ENCODE results near the gene FBN2. TPM values are rescaled to one million over a fixed set of nuclear protein-coding genes. Genes with fewer than 3 reads are reported as not detected.

Gene FBN2
- total RNA-seq, 1 experiment from 2014 or later = 1.6 TPM

DNA sequence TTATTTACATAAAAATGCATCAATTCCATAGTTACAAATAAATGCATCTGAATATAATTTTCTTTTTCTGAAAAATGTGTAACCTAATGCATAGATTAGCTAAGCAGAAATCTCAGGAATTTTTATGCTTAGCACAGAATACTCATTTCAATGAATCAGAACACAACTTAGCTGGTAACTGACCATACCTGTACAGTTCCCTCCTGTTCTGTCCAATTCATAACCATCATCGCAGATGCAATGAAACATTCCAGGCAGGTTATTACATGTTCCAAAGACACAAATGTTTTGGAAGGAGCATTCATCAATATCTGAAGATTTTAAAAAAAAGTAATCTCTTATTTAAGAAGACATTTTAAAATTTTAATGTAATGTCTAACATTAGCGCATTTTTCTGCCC lies 219.4 kb downstream of the FBN2 start:
- POLR2A ChIA-PET (ENCODE audit: low non-redundant PET) = no interaction called here
- no TSS peak for BruUV-seq (replicated peaks)
- no peak for TF ChIP-seq EZH2 (IDR thresholded peaks at IDR 0.05; ENCODE audit: borderline replicate concordance, low read depth, low read length, poor library complexity, severe bottlenecking)
- TF ChIP-seq, protein P1, sequence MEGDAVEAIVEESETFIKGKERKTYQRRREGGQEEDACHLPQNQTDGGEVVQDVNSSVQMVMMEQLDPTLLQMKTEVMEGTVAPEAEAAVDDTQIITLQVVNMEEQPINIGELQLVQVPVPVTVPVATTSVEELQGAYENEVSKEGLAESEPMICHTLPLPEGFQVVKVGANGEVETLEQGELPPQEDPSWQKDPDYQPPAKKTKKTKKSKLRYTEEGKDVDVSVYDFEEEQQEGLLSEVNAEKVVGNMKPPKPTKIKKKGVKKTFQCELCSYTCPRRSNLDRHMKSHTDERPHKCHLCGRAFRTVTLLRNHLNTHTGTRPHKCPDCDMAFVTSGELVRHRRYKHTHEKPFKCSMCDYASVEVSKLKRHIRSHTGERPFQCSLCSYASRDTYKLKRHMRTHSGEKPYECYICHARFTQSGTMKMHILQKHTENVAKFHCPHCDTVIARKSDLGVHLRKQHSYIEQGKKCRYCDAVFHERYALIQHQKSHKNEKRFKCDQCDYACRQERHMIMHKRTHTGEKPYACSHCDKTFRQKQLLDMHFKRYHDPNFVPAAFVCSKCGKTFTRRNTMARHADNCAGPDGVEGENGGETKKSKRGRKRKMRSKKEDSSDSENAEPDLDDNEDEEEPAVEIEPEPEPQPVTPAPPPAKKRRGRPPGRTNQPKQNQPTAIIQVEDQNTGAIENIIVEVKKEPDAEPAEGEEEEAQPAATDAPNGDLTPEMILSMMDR (conservative IDR thresholded peaks at IDR 0.05; ENCODE audit: low read depth, low read length) = no peak
- H3K9me3 ChIP-seq (ENCODE audit: low read depth, low read length, poor library complexity, severe bottlenecking) = no peaks in the 10 kb centered on the region
- CTCF ChIA-PET = no interaction called here
- no peaks in the 10 kb centered on the region for H3K4me1 ChIP-seq (ENCODE audit: insufficient read depth, low read length, poor library complexity, severe bottlenecking)
- no peaks in the 10 kb centered on the region for H3K36me3 ChIP-seq (ENCODE audit: insufficient read depth, low read length, poor library complexity, severe bottlenecking)
- peaks cover 5% of the 10 kb centered on the region for H3K27me3 ChIP-seq (replicated peaks; ENCODE audit: insufficient read depth, low read depth, low read length, poor library complexity)
- intact Hi-C loops (cut with micrococcal nuclease; ENCODE audit: unreplicated experiment) = no loop called here
- no peak overlapping the region for H3K27ac ChIP-seq (ENCODE audit: low read depth, low read length, poor library complexity, severe bottlenecking)
- DNase-seq (ENCODE audit: low spot score) = no peak
- no peak overlapping the region for H3K4me3 ChIP-seq (ENCODE audit: low read depth, low read length, poor library complexity, severe bottlenecking)

DNA sequence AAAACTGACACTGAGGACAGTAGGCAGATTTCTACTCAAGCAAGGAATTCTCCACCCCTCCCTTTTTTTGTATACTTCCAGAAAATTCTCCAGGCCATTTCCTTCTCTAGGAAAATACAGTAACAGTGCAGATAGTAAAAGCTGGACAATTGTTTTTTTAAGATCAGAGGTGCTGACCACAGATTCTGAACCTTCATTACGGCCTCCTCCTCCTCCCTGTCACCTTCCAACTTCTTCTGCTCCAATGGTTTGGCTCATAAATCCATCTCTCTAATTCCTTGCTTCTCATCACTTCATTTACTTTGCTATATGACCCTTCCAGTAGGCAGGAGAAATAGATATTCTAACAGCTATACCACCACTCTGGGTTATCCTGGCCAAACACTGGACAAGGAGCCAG lies 220.6 kb downstream of the FBN2 start:
- intact Hi-C loops (cut with micrococcal nuclease; ENCODE audit: unreplicated experiment) = no loop called here
- Histone ChIP-seq H3K4me3 (ENCODE audit: low read depth, low read length, poor library complexity, severe bottlenecking) (no peak overlapping the region), H3K27me3 (replicated peaks; ENCODE audit: insufficient read depth, low read depth, low read length, poor library complexity) (peaks cover 6% of the 10 kb centered on the region), H3K4me1 (ENCODE audit: insufficient read depth, low read length, poor library complexity, severe bottlenecking) (no peaks in the 10 kb centered on the region), H3K9me3 (ENCODE audit: low read depth, low read length, poor library complexity, severe bottlenecking) (no peaks in the 10 kb centered on the region), H3K27ac (ENCODE audit: low read depth, low read length, poor library complexity, severe bottlenecking) (no peak overlapping the region), H3K36me3 (ENCODE audit: insufficient read depth, low read length, poor library complexity, severe bottlenecking) (no peaks in the 10 kb centered on the region)
- CTCF ChIA-PET = no interaction called here
- TF ChIP-seq EZH2 (IDR thresholded peaks at IDR 0.05; ENCODE audit: borderline replicate concordance, low read depth, low read length, poor library complexity, severe bottlenecking) = no peak
- TF ChIP-seq, protein P1 (conservative IDR thresholded peaks at IDR 0.05; ENCODE audit: low read depth, low read length) = no peak
- DNase-seq (ENCODE audit: low spot score) = no peak
- POLR2A ChIA-PET (ENCODE audit: low non-redundant PET) = no interaction called here
- BruUV-seq (replicated peaks) = no TSS peak

DNA sequence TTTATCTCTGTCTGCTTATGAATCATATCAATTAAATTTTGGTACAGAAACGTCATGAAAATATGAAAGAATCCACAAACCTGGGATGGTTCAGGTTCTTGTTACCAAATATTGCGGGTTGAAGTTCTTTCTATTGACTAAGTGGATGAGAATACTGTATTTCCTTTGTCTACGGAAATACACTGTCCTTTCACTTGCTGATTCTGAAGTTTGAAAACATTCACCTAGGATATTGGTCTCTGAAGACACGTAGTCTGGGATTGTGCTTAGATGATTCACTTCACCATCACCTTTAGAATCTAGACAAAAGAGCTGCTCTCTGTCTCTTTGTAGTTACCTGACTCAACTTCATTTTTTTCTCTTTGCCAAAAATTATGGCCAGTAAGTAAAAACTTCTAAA lies 222.4 kb downstream of the FBN2 start:
- BruUV-seq (replicated peaks) = no TSS peak

More for the DNA sequence above, 222.4 kb downstream of the FBN2 start:
- H3K27me3 ChIP-seq (replicated peaks; ENCODE audit: insufficient read depth, low read depth, low read length, poor library complexity) = peaks cover 11% of the 10 kb centered on the region
- no peaks in the 10 kb centered on the region for H3K36me3 ChIP-seq (ENCODE audit: insufficient read depth, low read length, poor library complexity, severe bottlenecking)
- H3K4me3 ChIP-seq (ENCODE audit: low read depth, low read length, poor library complexity, severe bottlenecking) = no peak overlapping the region
- TF ChIP-seq EZH2 (IDR thresholded peaks at IDR 0.05; ENCODE audit: borderline replicate concordance, low read depth, low read length, poor library complexity, severe bottlenecking) = no peak
- TF ChIP-seq, protein P1 (conservative IDR thresholded peaks at IDR 0.05; ENCODE audit: low read depth, low read length) = no peak
- no peaks in the 10 kb centered on the region for H3K9me3 ChIP-seq (ENCODE audit: low read depth, low read length, poor library complexity, severe bottlenecking)
- POLR2A ChIA-PET (ENCODE audit: low non-redundant PET) = no interaction called here
- CTCF ChIA-PET = no interaction called here
- no peaks in the 10 kb centered on the region for H3K4me1 ChIP-seq (ENCODE audit: insufficient read depth, low read length, poor library complexity, severe bottlenecking)
- no peak for DNase-seq (ENCODE audit: low spot score)
- no peak overlapping the region for H3K27ac ChIP-seq (ENCODE audit: low read depth, low read length, poor library complexity, severe bottlenecking)
- intact Hi-C loops (cut with micrococcal nuclease; ENCODE audit: unreplicated experiment) = no loop called here

Measured in A673 (cell line).